ENCODE data around the gene EFEMP2.

Gene EFEMP2

DNA sequence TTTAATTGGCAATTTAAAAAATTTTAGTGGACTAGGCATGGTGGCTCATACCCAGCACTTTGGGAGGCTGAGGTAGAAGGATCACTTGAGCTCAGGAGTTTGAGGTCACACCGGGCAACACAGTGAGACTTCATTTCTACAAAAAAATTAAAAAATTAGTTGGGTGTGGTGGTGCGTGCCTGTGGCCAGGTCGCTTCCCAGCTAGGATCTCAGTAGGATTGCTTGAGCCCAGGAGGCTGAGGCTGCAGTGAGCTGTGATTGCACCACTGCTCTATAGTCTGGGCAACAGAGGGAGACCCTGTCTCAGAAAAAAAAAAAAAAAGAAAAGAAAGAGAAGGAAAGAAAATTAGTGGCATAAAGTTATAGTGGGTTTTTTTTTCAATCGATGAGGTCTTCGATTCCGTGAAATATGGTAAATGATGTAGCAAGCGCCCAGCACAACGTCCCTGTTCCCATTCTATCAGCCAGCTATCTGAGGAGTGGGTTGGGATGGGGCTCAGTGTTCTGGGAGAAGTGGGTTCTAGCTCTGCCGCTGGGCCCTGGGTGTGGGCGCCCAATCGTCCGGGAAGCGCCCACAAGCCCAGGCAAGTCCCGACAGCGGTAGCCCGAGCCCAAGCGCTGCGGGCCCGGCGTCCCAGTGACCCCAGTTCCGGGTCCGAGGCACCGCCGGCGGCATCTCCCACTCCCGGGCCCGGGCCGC lies 26.2 kb upstream of the EFEMP2 start:
- Histone ChIP-seq H3K4me1 (ENCODE audit: insufficient read depth, low read length, poor library complexity, severe bottlenecking) (peaks cover 11% of the 10 kb centered on the region), H4K20me1 (ENCODE audit: insufficient read depth, low read length, poor library complexity, severe bottlenecking) (no peaks in the 10 kb centered on the region), H3K9me3 (ENCODE audit: insufficient read depth, low read depth, low read length) (no peaks in the 10 kb centered on the region), H3K4me2 (ENCODE audit: low read depth, low read length, poor library complexity, severe bottlenecking) (no peak overlapping the region), H3K9ac (ENCODE audit: low read depth, low read length, poor library complexity, severe bottlenecking) (no peak overlapping the region), H2AFZ (ENCODE audit: low read length) (no peak overlapping the region), H3F3A (ENCODE audit: low read depth) (0 out of 2 replicates have a peak, but pooled peaks cover 3% of the 10 kb centered on the region), H3K4me3 (ENCODE audit: low read length, poor library complexity, severe bottlenecking) (no peak overlapping the region), H3K79me2 (ENCODE audit: insufficient read depth, low read length) (no peaks in the 10 kb centered on the region), H3K36me3 (ENCODE audit: insufficient read depth, low read length) (no peaks in the 10 kb centered on the region), H3K9me2 (replicated peaks; ENCODE audit: low read depth, low read length) (no peaks in the 10 kb centered on the region), H3K27me3 (ENCODE audit: insufficient read depth, low read length, poor library complexity, severe bottlenecking) (no peaks in the 10 kb centered on the region)
- TF ChIP-seq, protein P1, sequence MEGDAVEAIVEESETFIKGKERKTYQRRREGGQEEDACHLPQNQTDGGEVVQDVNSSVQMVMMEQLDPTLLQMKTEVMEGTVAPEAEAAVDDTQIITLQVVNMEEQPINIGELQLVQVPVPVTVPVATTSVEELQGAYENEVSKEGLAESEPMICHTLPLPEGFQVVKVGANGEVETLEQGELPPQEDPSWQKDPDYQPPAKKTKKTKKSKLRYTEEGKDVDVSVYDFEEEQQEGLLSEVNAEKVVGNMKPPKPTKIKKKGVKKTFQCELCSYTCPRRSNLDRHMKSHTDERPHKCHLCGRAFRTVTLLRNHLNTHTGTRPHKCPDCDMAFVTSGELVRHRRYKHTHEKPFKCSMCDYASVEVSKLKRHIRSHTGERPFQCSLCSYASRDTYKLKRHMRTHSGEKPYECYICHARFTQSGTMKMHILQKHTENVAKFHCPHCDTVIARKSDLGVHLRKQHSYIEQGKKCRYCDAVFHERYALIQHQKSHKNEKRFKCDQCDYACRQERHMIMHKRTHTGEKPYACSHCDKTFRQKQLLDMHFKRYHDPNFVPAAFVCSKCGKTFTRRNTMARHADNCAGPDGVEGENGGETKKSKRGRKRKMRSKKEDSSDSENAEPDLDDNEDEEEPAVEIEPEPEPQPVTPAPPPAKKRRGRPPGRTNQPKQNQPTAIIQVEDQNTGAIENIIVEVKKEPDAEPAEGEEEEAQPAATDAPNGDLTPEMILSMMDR (conservative IDR thresholded peaks at IDR 0.05; ENCODE audit: low read length) = no peak

DNA sequence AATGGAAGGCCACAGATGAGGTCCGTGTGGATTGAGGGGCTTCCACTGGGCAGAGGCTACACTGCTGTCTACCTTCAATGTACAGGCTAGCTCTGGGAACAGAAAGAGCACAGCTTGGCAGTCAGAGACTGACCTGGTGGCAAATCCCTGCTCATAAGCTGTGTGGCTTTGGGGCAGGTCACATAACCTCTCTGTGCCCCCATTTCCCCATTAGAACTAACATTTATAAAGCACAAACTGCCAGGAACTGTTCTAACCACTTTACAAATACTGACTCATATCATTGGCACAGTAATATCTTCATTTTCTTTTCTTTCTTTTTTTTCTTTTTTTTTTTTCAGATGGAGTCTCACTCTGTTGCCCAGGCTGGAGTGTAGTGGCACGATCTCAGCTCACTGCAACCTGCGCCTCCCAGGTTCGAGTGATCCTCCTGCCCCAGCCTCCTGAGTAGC lies 24.4 kb upstream of the EFEMP2 start:
- Histone ChIP-seq H3K79me2 (ENCODE audit: insufficient read depth, low read length) (peaks cover 12% of the 10 kb centered on the region; the same call in 1 of the 2 replicates), H4K20me1 (ENCODE audit: insufficient read depth, low read length, poor library complexity, severe bottlenecking) (peaks cover 8% of the 10 kb centered on the region), H3K4me3 (ENCODE audit: low read length, poor library complexity, severe bottlenecking) (no peak overlapping the region), H3K9ac (ENCODE audit: low read depth, low read length, poor library complexity, severe bottlenecking) (no peak overlapping the region), H3K9me2 (replicated peaks; ENCODE audit: low read depth, low read length) (no peaks in the 10 kb centered on the region), H2AFZ (ENCODE audit: low read length) (no peak overlapping the region), H3K9me3 (ENCODE audit: insufficient read depth, low read depth, low read length) (no peaks in the 10 kb centered on the region), H3K36me3 (ENCODE audit: insufficient read depth, low read length) (no peaks in the 10 kb centered on the region), H3K4me1 (ENCODE audit: insufficient read depth, low read length, poor library complexity, severe bottlenecking) (peaks cover 22% of the 10 kb centered on the region), H3F3A (ENCODE audit: low read depth) (peaks cover 3% of the 10 kb centered on the region; the same call in 1 of the 2 replicates), H3K27me3 (ENCODE audit: insufficient read depth, low read length, poor library complexity, severe bottlenecking) (no peaks in the 10 kb centered on the region), H3K4me2 (ENCODE audit: low read depth, low read length, poor library complexity, severe bottlenecking) (no peak overlapping the region)
- TF ChIP-seq EZH2phosphoT487 (IDR thresholded peaks at IDR 0.05; ENCODE audit: borderline replicate concordance) = no peak
- TF ChIP-seq, protein P1 (conservative IDR thresholded peaks at IDR 0.05; ENCODE audit: low read length) = no peak

DNA sequence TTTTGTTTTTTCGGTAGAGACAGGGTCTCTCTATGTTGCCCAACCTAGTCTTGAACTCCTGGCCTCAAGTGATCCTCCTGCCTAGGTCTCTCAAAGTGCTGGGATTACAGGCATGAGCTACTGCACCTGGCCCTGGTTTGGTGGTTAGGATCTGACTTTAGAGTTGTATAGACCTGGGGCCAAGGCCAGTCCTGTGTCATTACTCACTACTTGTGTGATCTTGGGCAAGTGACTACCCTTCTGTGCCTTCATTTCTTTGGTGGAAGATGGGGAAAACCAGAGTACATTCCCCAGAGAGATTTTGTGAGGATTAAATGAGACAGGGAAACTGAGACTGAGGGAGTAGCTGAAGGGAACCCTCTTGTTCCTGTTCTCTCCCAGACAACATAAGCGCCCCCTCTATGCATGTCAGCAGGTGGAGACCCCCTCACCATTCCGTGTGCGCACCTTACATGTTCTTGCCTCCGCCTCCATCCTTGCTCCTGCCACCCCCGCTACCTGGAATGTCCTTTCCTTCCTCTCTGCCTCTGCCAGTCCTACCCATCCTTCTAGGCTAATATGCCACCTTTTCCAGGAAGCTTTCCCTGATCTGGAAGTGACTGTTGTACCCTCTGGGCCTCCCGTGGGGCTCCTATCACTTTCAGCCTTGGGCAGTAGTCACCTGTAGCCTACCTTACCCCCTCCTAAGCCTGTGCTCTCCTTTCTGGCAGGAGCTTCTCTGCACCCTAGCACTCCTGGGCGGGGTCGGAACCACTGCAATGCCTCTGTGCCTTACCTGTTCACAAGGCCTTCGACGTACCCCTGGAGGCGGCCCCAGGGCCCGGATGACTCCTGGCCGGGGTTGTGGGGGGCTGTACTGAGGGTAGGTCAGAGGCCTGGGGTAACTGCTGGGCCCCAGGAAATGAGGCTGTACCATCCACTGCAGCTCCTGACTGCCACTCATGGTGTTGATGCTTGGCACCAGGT lies 23.7 kb upstream of the EFEMP2 start:
- no peak overlapping the region for H3K4me2 ChIP-seq (ENCODE audit: low read depth, low read length, poor library complexity, severe bottlenecking)
- H3K9me2 ChIP-seq (replicated peaks; ENCODE audit: low read depth, low read length) = no peaks in the 10 kb centered on the region
- H3K79me2 ChIP-seq (ENCODE audit: insufficient read depth, low read length) = peaks cover 19% of the 10 kb centered on the region
- no peaks in the 10 kb centered on the region for H3K36me3 ChIP-seq (ENCODE audit: insufficient read depth, low read length)
- H3K27me3 ChIP-seq (ENCODE audit: insufficient read depth, low read length, poor library complexity, severe bottlenecking) = no peaks in the 10 kb centered on the region
- peaks cover 3% of the 10 kb centered on the region; the same call in 1 of the 2 replicates for H3F3A ChIP-seq (ENCODE audit: low read depth)
- H3K4me3 ChIP-seq (ENCODE audit: low read length, poor library complexity, severe bottlenecking) = no peak overlapping the region
- H3K4me1 ChIP-seq (ENCODE audit: insufficient read depth, low read length, poor library complexity, severe bottlenecking) = peaks cover 28% of the 10 kb centered on the region
- H3K9ac ChIP-seq (ENCODE audit: low read depth, low read length, poor library complexity, severe bottlenecking) = no peak overlapping the region
- H2AFZ ChIP-seq (ENCODE audit: low read length) = no peak overlapping the region
- no peaks in the 10 kb centered on the region for H3K9me3 ChIP-seq (ENCODE audit: insufficient read depth, low read depth, low read length)
- TF ChIP-seq, protein P1 (conservative IDR thresholded peaks at IDR 0.05; ENCODE audit: low read length) = no peak
- TF ChIP-seq EZH2phosphoT487 (IDR thresholded peaks at IDR 0.05; ENCODE audit: borderline replicate concordance) = no peak
- H4K20me1 ChIP-seq (ENCODE audit: insufficient read depth, low read length, poor library complexity, severe bottlenecking) = peaks cover 14% of the 10 kb centered on the region
